Measurements from ENCODE around the gene TNFAIP1.

GRCh38 chr17:28390984-28391383 lies 55.4 kb downstream of the TNFAIP1 start:
- TF ChIP-seq CTCF (IDR thresholded peaks at IDR 0.05) (no peak), POLR2A (IDR thresholded peaks at IDR 0.05; ENCODE audit: low read depth) (no peak)
